Activated CD8-positive, alpha-beta T cell treated with anti-CD3 and anti-CD28 coated beads for 36 hours (primary cell): ENCODE measurements around the gene VTI1A. TPM values are rescaled to one million over a fixed set of nuclear protein-coding genes. Genes with fewer than 3 reads are reported as not detected.

Experiments used
- ATAC-seq: fragments of 200-7000 bp; cut with Tn5 transposase; one replicate; pipeline ENCODE4 v1.10.0; 2021; ENCODE audit warnings: mild to moderate bottlenecking, moderate library complexity
- CTCF ChIA-PET: fragments of 350-600 bp; sonication (Branson Sonifier 250); formaldehyde crosslinking; loops from one replicate; lab custom pipeline; 2021; ENCODE audit warnings: antibody characterized with exemption; lab: Charles Lee
- POLR2A ChIA-PET: fragments of 350-600 bp; sonication (Branson Sonifier 250); formaldehyde crosslinking; loops from one replicate; lab custom pipeline; 2021; ENCODE audit warnings: antibody characterized with exemption; lab: Charles Lee
- DNase-seq: peaks from one replicate; pipeline ENCODE4 v3.0.0-alpha.2; 2020
- H3K27ac Mint-ChIP-seq: one replicate; pipeline ENCODE4 v1.8.0; 2021; ENCODE audit warnings: mild to moderate bottlenecking, mixed read lengths
- H3K27me3 Mint-ChIP-seq: one replicate; pipeline ENCODE4 v1.8.0; 2021; ENCODE audit warnings: mixed read lengths
- H3K36me3 Mint-ChIP-seq: one replicate; pipeline ENCODE4 v1.8.0; 2021; ENCODE audit warnings: low read depth, mixed read lengths
- H3K4me1 Mint-ChIP-seq: one replicate; pipeline ENCODE4 v1.8.0; 2021; ENCODE audit warnings: low read depth, mixed read lengths
- H3K4me3 Mint-ChIP-seq: one replicate; pipeline ENCODE4 v1.8.0; 2021; ENCODE audit warnings: mild to moderate bottlenecking, moderate library complexity, mixed read lengths
- H3K9me3 Mint-ChIP-seq: one replicate; pipeline ENCODE4 v1.8.0; 2021; ENCODE audit warnings: mixed read lengths
- CTCF ChIP-seq: fragments of 200-600 bp; IDR thresholded peaks from one replicate; pipeline ENCODE4 v1.8.0; 2022; ENCODE audit warnings: antibody characterized with exemption, mild to moderate bottlenecking
- intact Hi-C: fragments of 100-400 bp; cut with micrococcal nuclease; formaldehyde crosslinking; loops from one replicate; pipeline ENCODE4 v1.10.0; 2022
- total RNA-seq, 2 experiments: library from RNA; stranded (reverse); gene quantifications; one replicate each; pipeline ENCODE4 v1.2.3, GENCODE V29; 2021

The VTI1A gene
- total RNA-seq, 2 experiments from 2014 or later, result 29.4 to 30.0 TPM

GRCh38 chr10:112520914-112521313, 73.9 kb downstream of the VTI1A start:
- intact Hi-C loops, result no loop called here

GRCh38 chr10:112524641-112525040, 77.6 kb downstream of the VTI1A start:
- H3K4me3 Mint-ChIP-seq, result no peak overlapping the region
- peaks cover 32% of the 10 kb centered on the region for H3K4me1 Mint-ChIP-seq
- TF ChIP-seq CTCF, result no peak
- H3K27ac Mint-ChIP-seq, result no peak overlapping the region
- H3K9me3 Mint-ChIP-seq, result no peaks in the 10 kb centered on the region
- DNase-seq (no peak), ATAC-seq (no peak)
- ChIA-PET CTCF (no interaction called here), POLR2A (interaction anchor here (1.3 kb wide), 1 partner anchor 78 kb away, joined by 4 read pairs; the partner anchor contains the start of genes VTI1A and ZDHHC6)
- H3K36me3 Mint-ChIP-seq, result no peaks in the 10 kb centered on the region
- intact Hi-C loops, result no loop called here
- H3K27me3 Mint-ChIP-seq, result no peaks in the 10 kb centered on the region

More at GRCh38 chr10:112520914-112521313, 73.9 kb downstream of the VTI1A start:
- H3K4me3 Mint-ChIP-seq, result no peak overlapping the region
- no peak for TF ChIP-seq CTCF
- no peak for ATAC-seq
- H3K27me3 Mint-ChIP-seq, result no peaks in the 10 kb centered on the region
- no peak for DNase-seq
- H3K9me3 Mint-ChIP-seq, result no peaks in the 10 kb centered on the region
- peaks cover 32% of the 10 kb centered on the region for H3K4me1 Mint-ChIP-seq
- CTCF ChIA-PET, result no interaction called here
- POLR2A ChIA-PET, result no interaction called here
- no peak overlapping the region for H3K27ac Mint-ChIP-seq
- H3K36me3 Mint-ChIP-seq, result no peaks in the 10 kb centered on the region

GRCh38 chr10:112525200-112525599, 78.2 kb downstream of the VTI1A start:
- Mint-ChIP-seq H3K27me3 (no peaks in the 10 kb centered on the region), H3K27ac (peak overlapping the region; percentile 30), H3K4me3 (no peak overlapping the region), H3K36me3 (no peaks in the 10 kb centered on the region), H3K4me1 (peaks cover 31% of the 10 kb centered on the region), H3K9me3 (no peaks in the 10 kb centered on the region)
- POLR2A ChIA-PET, result no interaction called here
- CTCF ChIA-PET, result no interaction called here
- DNase-seq (no peak), ATAC-seq (no peak)
- no peak for TF ChIP-seq CTCF
- intact Hi-C loops, result no loop called here

- DNase-seq (peak; percentile 9), ATAC-seq (peak; percentile 84)
- no peak overlapping the region for H3K4me3 Mint-ChIP-seq
- TF ChIP-seq CTCF, result no peak
- H3K4me1 Mint-ChIP-seq, result peaks cover 40% of the 10 kb centered on the region
- H3K36me3 Mint-ChIP-seq, result peaks cover 7% of the 10 kb centered on the region
- no peaks in the 10 kb centered on the region for H3K9me3 Mint-ChIP-seq
- POLR2A ChIA-PET, result no interaction called here
- H3K27ac Mint-ChIP-seq, result no peak overlapping the region
- CTCF ChIA-PET, result interaction anchor here (1.3 kb wide), 1 partner anchor 137 kb away, joined by 3 read pairs; no protein-coding TSS in a partner anchor
- H3K27me3 Mint-ChIP-seq, result no peaks in the 10 kb centered on the region
- intact Hi-C loops, result no loop called here
Observed at GRCh38 chr10:112526139-112526538, 79.1 kb downstream of the VTI1A start.

GRCh38 chr10:112526906-112527305, 79.9 kb downstream of the VTI1A start:
- Mint-ChIP-seq H3K36me3 (peaks cover 11% of the 10 kb centered on the region), H3K4me3 (no peak overlapping the region), H3K27me3 (no peaks in the 10 kb centered on the region), H3K27ac (no peak overlapping the region), H3K4me1 (peaks cover 47% of the 10 kb centered on the region), H3K9me3 (no peaks in the 10 kb centered on the region)
- intact Hi-C loops, result no loop called here
- TF ChIP-seq CTCF, result no peak
- no peak for ATAC-seq
- no peak for DNase-seq
- POLR2A ChIA-PET, result no interaction called here
- CTCF ChIA-PET, result interaction anchor here (0.6 to 1.3 kb wide), 2 partner anchors 137 to 472 kb away, joined by 3 read pairs; no protein-coding TSS in a partner anchor
